Fibroblast of lung (primary cell): Measurements from ENCODE around the gene SIGLEC11. TPM values are rescaled to one million over a fixed set of nuclear protein-coding genes. Genes with fewer than 3 reads are reported as not detected.

ENCODE experiments used
- DNase-seq, 2 donors: peaks; one replicate each; pipeline versions ENCODE4 v3.0.0 to v3.0.0-alpha.2; 2010; ENCODE audit warnings: low read depth in 2 of 2
- H2AFZ ChIP-seq: 2 replicates; pipeline ENCODE4 v1.5.1; 2012; ENCODE audit warnings: low read length, control low read depth, inconsistent platforms
- H3K27ac ChIP-seq: 2 replicates; pipeline ENCODE4 v1.5.1; 2011; ENCODE audit warnings: low read length, control low read depth; ENCODE audit not compliant: insufficient read depth
- H3K27me3 ChIP-seq: 2 replicates; pipeline ENCODE4 v1.5.1; 2011; ENCODE audit warnings: mild to moderate bottlenecking, low read length; ENCODE audit not compliant: control insufficient read depth, insufficient read depth
- H3K36me3 ChIP-seq: 2 replicates; pipeline ENCODE4 v1.5.1; 2011; ENCODE audit warnings: low read length; ENCODE audit not compliant: control insufficient read depth, insufficient read depth
- H3K4me1 ChIP-seq: 2 replicates; pipeline ENCODE4 v1.5.1; 2011; ENCODE audit warnings: low read length; ENCODE audit not compliant: control insufficient read depth, insufficient read depth; ENCODE audit errors: extremely low read depth
- H3K4me2 ChIP-seq: 2 replicates; pipeline ENCODE4 v1.5.1; 2011; ENCODE audit warnings: low read length, control low read depth; ENCODE audit not compliant: insufficient read depth; ENCODE audit errors: extremely low read depth
- H3K4me3 ChIP-seq, 4 experiments: fragments of 200-600 bp in 1 of 4; sonication (generic) in 1 of 4; replicated peaks in 1 of 4; 2 replicates each; pipeline ENCODE4 v1.5.1; 2011 to 2016; ENCODE audit warnings: low read length in 4 of 4, low read depth in 3 of 4, mild to moderate bottlenecking in 3 of 4, control low read depth in 2 of 4, inconsistent platforms in 1 of 4, mixed read lengths in 1 of 4; ENCODE audit not compliant: insufficient read depth in 1 of 4; ENCODE audit errors: control extremely low read depth in 1 of 4
- H3K79me2 ChIP-seq: 2 replicates; pipeline ENCODE4 v1.5.1; 2012; ENCODE audit warnings: mild to moderate bottlenecking, low read length, inconsistent platforms; ENCODE audit not compliant: control insufficient read depth, insufficient read depth
- H3K9ac ChIP-seq: 2 replicates; pipeline ENCODE4 v1.5.1; 2011; ENCODE audit warnings: mild to moderate bottlenecking, low read length, control low read depth; ENCODE audit not compliant: insufficient read depth
- H3K9me3 ChIP-seq: 2 replicates; pipeline ENCODE4 v1.5.1; 2012; ENCODE audit warnings: low read depth, low read length; ENCODE audit not compliant: control insufficient read depth, insufficient read depth
- H4K20me1 ChIP-seq: 2 replicates; pipeline ENCODE4 v1.5.1; 2011; ENCODE audit warnings: low read length; ENCODE audit not compliant: control insufficient read depth, insufficient read depth; ENCODE audit errors: extremely low read depth
- CTCF ChIP-seq, 2 donors: IDR thresholded peaks in 1 of 2; conservative IDR thresholded peaks in 1 of 2; 1 replicate in 1 of 2; 2 replicates in 1 of 2; pipeline ENCODE4 v1.5.1; 2011 to 2012; ENCODE audit warnings: low read length in 2 of 2, control low read depth in 1 of 2, inconsistent platforms in 1 of 2, low read depth in 1 of 2, mild to moderate bottlenecking in 1 of 2
- EZH2 ChIP-seq: IDR thresholded peaks from 2 replicates; pipeline ENCODE4 v1.5.1; 2012; ENCODE audit warnings: low read length, control low read depth, mild to moderate bottlenecking; ENCODE audit errors: missing control alignments
- polyA plus RNA-seq, 2 donors: library from polyadenylated mRNA; depleted of rRNA in 1 of 2; stranded (reverse) in 1 of 2; unstranded in 1 of 2; fragments of >200 nt; gene quantifications; 2 replicates each; pipeline ENCODE4 v1.2.1, GENCODE V29; 2011 to 2012; ENCODE audit warnings: missing spikeins in 1 of 2
- total RNA-seq: library from RNA; depleted of rRNA; stranded (reverse); fragments of >200 nt; gene quantifications from 2 replicates; pipeline ENCODE4 v1.2.1, GENCODE V29; 2014

SIGLEC11 gene
- total and polyA plus RNA-seq, 2 donors (not counting 1 experiment from before 2014, with no cell fraction given) = not detected

DNA sequence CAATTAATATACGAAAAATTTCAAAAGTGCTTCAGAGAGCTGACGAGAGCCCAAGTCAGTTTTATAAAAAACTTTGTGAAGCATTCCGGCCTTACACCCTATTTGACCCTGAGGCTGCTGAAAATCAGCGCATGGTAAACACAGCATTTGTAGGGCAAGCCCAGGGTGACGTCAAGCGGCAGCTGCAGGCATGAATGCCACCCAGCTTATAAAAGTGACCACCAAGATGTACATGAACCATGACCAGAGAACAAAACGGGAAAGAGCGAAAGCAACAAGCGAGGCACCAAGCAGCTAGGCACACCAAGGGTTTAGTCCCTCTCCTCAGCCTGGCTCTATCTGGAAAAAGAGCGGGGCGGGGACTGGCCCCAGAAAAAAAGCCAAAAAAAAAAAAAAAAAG lies 6.0 kb downstream of the SIGLEC11 start:
- Histone ChIP-seq H3K79me2 (no peaks in the 10 kb centered on the region), H2AFZ (no peak overlapping the region), H3K4me2 (peak overlapping the region; percentile 58), H3K9ac (no peak overlapping the region), H3K9me3 (no peaks in the 10 kb centered on the region), H3K4me3 (no peak overlapping the region), H3K4me1 (peaks cover 5% of the 10 kb centered on the region), H3K36me3 (no peaks in the 10 kb centered on the region), H4K20me1 (no peaks in the 10 kb centered on the region), H3K27me3 (peaks cover 2% of the 10 kb centered on the region), H3K27ac (no peak overlapping the region)
- DNase-seq = peak in 1 of 2 donors; percentile 44
- TF ChIP-seq CTCF (conservative IDR thresholded peaks at IDR 0.05 in 1 of 2, IDR thresholded peaks at IDR 0.05 in 1 of 2; ENCODE audit: low read depth in 1 of 2, low read length in 2 of 2) (no peak), EZH2 (no peak)

DNA sequence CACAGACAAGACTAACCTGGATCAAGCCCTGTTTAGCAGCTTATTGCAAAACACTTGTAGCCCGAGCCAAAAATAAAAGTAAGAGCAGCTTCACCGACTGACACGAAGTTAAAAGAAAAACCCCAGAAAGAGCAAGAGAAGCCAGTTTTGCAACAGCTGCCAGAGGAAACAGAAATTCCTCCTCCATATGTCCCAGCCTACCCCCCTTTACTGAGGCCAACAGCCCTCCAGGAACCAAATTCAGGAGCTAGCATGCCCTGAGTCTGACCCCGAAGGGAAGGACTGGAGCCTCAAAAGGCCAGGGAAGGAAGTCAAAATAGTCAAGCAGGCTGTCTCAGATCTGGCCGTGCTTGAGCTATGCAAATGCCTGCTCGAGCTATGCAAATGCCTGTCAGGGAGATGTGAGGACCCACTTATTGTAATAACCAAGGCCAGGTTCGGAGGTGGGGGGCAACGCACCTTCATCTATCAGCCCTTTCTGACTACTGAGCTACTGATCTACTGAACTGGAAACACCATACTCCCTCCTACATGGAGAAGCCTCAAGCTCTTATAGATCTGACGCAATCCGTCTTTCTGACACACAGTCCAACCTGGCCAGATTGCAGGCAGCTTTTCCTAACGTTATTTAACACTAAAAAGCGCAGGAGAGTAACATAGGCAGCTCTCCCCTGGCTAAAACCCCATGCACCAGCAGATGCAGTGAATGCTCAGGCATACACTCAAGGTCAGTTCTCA lies 6.7 kb downstream of the SIGLEC11 start:
- peak in 1 of 2 donors; percentile 24 for DNase-seq
- Histone ChIP-seq H3K4me3 (peak overlapping the region in 1 of 4 experiments; percentile 1), H3K9ac (no peak overlapping the region), H2AFZ (no peak overlapping the region), H3K9me3 (no peaks in the 10 kb centered on the region), H3K27ac (no peak overlapping the region), H3K4me2 (peak overlapping the region; percentile 20), H3K4me1 (peaks cover 5% of the 10 kb centered on the region), H4K20me1 (no peaks in the 10 kb centered on the region), H3K36me3 (no peaks in the 10 kb centered on the region), H3K27me3 (peaks cover 2% of the 10 kb centered on the region), H3K79me2 (no peaks in the 10 kb centered on the region)
- TF ChIP-seq EZH2 = no peak
- TF ChIP-seq CTCF (conservative IDR thresholded peaks at IDR 0.05 in 1 of 2, IDR thresholded peaks at IDR 0.05 in 1 of 2; ENCODE audit: low read depth in 1 of 2, low read length in 2 of 2) = no peak

DNA sequence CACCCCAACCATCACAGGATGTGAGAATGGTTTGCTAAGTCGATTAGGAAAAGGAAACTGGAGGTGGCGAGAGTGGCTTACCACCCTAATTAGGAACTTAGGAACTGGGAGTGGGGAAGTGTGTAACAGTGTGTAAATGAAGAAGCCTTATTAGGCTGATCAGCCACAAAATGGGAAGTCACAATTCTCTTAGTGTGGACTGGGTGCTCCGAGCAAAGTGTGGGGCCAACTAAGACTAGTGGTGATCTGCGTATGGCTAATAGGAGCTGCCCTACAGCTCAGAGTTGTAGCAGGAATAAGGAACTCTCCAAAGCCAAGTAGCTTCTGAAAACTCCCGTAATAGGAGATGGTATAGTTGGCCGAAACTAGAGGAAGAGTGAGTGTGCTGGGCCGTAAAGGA lies 7.6 kb downstream of the SIGLEC11 start:
- Histone ChIP-seq H3K9ac (no peak overlapping the region), H3K9me3 (no peaks in the 10 kb centered on the region), H3K27ac (no peak overlapping the region), H3K27me3 (peaks cover 2% of the 10 kb centered on the region), H4K20me1 (no peaks in the 10 kb centered on the region), H2AFZ (no peak overlapping the region), H3K4me3 (no peak overlapping the region), H3K79me2 (no peaks in the 10 kb centered on the region), H3K4me2 (no peak overlapping the region), H3K36me3 (no peaks in the 10 kb centered on the region), H3K4me1 (peaks cover 5% of the 10 kb centered on the region)
- no peak for TF ChIP-seq CTCF (conservative IDR thresholded peaks at IDR 0.05 in 1 of 2, IDR thresholded peaks at IDR 0.05 in 1 of 2; ENCODE audit: low read depth in 1 of 2, low read length in 2 of 2)
- no peak for TF ChIP-seq EZH2
- DNase-seq = no peak
